NB4 (cell line): ENCODE data around the gene ACOXL.

Experiments used
- POLR2A ChIP-seq: IDR thresholded peaks from 2 replicates; pipeline ENCODE4 v1.6.1; 2011; ENCODE audit warnings: mild to moderate bottlenecking; ENCODE audit not compliant: insufficient read length; ENCODE audit errors: extremely low read depth
- TF ChIP-seq, protein P1 (sequence below): IDR thresholded peaks from one replicate; pipeline ENCODE4 v1.5.1; 2012; ENCODE audit warnings: low read depth, low read length

DNA sequence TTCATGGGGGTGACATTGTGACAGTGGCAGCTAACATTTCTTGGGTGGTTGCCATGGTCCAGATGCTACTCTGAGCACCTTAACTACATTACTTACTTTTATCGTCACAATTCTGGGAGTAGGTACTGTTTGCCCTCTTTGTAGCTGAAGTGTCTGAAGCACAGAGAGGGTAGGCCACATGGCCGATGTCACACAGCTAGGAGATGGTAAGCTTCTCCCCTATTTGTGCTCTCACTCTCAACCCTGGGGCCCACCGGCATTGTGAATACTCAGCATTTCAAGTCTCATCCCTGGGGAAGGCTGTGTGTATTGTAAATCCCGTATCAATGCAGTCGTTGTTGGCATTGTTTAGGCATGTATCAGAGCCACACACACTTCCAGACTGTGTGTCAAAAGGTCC, 136.6 kb downstream of the ACOXL start:
- TF ChIP-seq, protein P1, sequence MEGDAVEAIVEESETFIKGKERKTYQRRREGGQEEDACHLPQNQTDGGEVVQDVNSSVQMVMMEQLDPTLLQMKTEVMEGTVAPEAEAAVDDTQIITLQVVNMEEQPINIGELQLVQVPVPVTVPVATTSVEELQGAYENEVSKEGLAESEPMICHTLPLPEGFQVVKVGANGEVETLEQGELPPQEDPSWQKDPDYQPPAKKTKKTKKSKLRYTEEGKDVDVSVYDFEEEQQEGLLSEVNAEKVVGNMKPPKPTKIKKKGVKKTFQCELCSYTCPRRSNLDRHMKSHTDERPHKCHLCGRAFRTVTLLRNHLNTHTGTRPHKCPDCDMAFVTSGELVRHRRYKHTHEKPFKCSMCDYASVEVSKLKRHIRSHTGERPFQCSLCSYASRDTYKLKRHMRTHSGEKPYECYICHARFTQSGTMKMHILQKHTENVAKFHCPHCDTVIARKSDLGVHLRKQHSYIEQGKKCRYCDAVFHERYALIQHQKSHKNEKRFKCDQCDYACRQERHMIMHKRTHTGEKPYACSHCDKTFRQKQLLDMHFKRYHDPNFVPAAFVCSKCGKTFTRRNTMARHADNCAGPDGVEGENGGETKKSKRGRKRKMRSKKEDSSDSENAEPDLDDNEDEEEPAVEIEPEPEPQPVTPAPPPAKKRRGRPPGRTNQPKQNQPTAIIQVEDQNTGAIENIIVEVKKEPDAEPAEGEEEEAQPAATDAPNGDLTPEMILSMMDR = no peak
- no peak for TF ChIP-seq POLR2A
